GM21381 (cell line): ENCODE data around the gene GULP1.
"Not testable (repeated sequence)": the region's sequence is repeated elsewhere in the genome, so short reads cannot be mapped to it uniquely, and the experiment has no call there.

Experiments used
- ATAC-seq: cut with Tn5 transposase; IDR thresholded peaks from one replicate; pipeline ENCODE4 v1.9.1; 2021; ENCODE audit warnings: mild to moderate bottlenecking, moderate library complexity; ENCODE audit not compliant: unreplicated experiment

GULP1 gene

DNA sequence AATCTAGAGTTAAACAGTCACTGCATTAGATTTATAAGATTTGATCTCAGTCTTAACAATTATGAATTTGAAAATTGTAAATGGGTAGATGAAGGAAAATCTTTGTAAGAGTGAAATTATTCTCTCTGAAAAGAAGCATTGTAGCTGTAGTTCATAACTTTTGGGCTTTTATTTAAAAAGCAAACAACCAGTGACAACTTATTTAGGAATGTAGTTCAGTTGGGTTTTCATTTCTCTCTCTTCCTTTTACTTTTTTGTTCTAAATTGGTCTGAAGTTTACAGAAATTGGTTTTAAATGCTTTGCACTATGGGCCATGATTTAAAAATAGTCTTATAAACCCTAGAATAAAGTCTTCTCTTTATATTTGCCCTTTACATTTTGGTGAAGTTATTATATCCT lies 296.6 kb downstream of the GULP1 start:
- no peak for ATAC-seq

GRCh38 chr2:188596054-188596453 lies 304.4 kb downstream of the GULP1 start:
- no peak for ATAC-seq

DNA sequence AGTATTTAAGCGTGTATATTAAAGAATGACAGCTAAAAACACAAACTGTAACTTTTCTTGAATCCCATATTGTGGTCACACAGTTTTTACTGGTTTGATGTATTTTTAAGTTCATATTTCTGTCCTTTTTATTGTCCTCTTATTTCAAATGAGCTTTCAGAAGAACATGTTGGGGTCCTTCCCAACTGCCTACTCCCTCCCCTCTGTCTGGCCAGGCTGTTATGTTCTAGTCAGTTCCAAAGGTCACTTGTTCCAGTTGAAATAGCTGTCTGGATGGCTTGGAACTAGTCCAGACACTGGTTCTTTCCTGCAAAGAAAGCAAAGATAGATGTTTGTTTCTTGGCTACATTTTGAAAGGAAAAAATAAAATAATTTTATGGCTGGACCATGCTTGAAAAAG lies 306.9 kb downstream of the GULP1 start:
- no peak for ATAC-seq

DNA sequence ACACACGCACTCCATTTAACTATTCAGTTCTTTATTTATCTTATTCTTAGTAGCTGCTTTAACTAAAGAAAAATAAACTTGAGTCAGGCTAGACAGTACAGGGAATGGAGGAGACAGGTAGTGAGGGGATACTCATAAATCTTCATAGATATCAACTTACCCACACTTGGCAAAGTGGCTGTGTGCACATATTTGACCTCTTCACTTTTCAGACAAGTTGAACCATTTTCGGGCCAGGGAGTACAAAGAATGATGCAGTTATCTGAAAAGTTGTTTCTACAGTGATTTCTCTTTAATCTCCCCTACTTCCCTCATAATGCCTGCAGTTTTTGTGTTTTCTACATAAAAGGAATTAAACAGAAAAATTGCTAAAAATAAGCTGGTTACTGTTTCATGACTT lies 307.5 kb downstream of the GULP1 start:
- no peak for ATAC-seq

- ATAC-seq, result no peak
Measured at GRCh38 chr2:188600536-188601210, 309.0 kb downstream of the GULP1 start.

- ATAC-seq, result no peak
Measured at GRCh38 chr2:188601391-188601790, 309.7 kb downstream of the GULP1 start.

- no peak for ATAC-seq
Measured at GRCh38 chr2:188601927-188602326, 310.3 kb downstream of the GULP1 start.

DNA sequence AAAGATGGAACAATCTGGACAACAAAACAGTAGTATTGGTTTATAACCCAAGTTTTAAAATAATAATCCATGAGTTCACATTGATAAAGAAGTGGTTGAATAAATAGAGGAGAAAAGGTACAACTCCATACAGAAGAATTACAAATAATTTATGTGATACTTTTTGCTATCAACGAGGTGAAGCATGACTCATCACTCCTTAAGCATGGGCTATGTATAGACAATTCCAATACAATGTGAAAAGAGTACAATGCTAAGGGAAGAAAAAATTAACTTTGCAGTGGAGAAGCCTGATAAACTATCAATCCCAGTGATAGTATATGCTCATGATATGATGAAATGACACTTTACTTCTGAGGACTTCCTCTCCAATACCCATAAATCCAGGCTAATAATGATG lies 312.9 kb downstream of the GULP1 start:
- ATAC-seq, result no peak

DNA sequence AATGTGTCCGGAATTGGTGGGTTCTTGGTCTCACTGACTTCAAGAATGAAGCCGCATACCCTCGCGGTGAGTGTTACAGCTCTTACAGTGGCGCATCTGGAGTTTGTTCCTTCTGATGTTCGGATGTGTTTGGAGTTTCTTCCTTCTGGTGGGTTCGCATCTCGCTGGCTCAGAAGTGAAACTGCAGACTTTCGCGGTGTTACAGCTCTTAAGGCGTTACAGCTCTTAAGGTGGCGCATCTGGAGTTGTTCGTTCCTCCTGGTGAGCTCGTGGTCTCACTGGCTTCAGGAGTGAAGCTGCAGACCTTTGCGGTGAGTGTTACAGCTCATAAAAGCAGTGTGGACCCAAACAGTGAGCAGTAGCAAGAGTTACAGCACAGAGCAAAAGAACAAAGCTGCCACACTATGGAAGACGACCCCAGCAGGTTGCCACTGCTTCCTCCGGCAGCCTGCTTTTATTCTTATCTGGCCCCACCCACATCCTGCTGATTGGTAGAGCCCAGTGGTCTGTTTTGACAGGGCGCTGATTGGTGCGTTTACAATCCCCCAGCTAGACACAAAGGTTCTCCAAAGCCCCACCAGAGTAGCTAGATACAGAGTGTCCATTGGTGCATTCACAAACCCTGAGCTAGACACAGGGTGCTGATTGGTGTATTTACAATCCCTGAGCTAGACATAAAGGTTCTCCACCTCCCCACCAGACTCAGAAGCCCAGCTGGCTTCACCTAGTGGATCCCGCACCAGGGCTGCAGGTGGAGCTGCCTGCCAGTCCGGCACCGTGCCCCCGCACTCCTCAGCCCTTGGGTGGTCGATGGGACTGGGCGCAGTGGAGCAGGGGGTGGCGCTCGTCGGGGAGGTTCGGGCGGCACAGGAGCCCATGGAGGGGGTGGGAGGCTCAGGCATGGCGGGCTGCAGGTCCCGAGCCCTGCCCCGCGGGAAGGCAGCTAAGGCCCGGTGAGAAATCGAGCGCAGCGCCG lies 314.2 kb downstream of the GULP1 start:
- not testable (repeated sequence) for ATAC-seq

DNA sequence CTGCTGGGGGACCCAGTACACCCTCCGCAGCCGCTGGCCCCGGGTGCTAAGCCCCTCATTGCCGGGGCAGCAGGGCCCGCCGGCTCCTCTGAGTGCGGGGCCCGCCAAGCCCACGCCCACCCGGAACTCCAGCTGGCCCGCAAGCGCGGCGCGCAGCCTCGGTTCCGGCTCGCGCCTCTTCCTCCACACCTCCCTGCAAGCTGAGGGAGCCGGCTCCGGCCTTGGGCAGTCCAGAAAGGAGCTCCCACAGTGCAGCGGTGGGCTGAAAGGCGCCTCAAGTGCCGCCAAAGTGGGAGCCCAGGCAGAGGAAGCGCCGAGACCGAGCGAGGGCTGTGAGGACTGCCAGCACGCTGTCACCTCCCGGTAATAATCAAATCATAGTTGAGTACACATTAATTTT lies 314.9 kb downstream of the GULP1 start:
- not testable (repeated sequence) for ATAC-seq

DNA sequence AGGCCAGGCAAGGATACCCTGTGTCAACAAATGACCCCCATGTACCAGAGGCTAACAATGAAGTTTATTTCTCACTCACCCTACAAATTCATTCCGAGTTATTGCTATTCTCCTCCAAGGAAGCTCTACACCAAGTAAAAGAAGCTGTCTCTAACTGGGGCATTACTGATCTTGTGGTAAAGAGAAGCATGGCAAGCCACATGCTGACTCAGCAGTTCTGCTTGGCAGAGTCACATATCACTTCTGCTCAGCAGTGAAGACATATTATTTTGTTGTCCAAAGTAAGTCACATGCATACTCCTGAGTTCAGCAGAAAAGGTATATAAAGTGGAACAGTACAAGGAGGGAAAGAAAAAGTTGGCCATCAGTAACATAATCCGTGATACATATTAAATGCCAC lies 315.8 kb downstream of the GULP1 start:
- ATAC-seq, result no peak

DNA sequence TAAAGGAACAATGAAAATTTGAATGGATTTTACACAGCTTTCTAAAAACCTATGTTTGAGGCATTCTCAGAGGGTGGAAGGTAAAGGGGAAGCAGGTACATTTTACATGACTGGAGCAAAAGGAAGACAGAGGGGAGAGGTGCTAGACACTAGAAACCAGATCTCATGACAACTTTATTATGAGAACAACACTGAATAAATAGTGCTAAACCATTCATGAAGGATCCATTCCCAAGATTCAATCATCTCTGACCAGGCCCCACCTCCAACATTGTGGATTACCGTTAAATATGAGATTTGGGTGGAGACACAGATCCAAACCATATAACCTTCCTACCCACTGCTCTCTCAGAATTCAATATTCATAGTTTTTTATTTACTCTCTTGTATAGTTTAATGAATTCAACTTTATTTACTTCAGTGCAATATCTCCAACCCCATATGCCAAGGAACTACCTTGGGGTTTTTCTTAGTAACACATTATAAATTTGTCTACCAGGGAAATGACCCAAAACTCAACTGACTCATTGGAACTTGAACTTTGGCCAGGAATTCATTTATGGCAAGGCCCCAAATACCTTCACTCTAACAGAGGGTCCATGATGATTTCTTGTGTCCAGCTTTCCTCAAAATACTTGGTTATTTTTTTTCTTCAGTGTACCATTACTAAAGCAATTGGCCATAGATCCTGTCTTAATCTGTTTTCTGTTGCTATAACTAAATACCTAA lies 317.8 kb downstream of the GULP1 start:
- ATAC-seq, result no peak

DNA sequence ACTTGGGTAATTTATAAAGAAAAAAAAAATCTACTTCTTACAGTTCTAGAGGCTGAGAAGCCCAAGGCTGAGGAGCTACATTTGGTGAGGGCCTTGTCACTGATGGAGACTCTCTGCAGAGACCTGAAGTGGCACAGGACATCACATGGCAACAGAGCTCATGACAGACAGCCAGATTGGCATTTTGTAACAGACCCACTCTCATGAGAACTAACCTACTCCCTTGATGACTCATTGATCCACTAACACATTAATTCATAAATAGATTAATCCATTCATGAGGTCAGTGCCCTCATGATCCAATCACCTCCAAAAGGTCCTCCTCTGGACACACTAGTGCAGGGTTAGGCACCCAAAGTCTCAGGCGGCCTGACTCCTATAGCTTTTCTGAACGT lies 318.4 kb downstream of the GULP1 start:
- ATAC-seq, result no peak

- ATAC-seq, result no peak
Measured at GRCh38 chr2:188610827-188611226, 319.2 kb downstream of the GULP1 start.

DNA sequence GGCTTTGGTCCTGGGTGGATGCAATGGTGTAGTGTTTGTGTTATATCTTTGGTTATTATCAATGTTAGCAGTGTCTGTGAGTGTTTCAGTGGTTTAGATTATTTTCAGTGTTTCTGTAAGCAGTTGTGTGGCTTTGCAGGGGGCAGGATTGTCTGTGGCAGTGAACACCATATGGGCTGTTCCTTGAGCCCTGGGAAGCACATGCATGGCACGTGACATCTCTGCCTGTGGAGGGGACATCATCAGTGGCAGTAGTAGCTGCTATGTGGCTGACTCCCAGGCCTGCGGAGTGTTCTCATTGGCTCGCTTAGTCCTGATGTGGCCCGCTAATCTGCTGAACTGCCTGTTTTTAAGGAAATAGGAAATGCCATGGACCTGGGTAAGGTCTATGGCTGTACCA lies 327.5 kb downstream of the GULP1 start:
- ATAC-seq, result no peak

- ATAC-seq, result no peak
Measured at GRCh38 chr2:188620916-188621315, 329.2 kb downstream of the GULP1 start.

DNA sequence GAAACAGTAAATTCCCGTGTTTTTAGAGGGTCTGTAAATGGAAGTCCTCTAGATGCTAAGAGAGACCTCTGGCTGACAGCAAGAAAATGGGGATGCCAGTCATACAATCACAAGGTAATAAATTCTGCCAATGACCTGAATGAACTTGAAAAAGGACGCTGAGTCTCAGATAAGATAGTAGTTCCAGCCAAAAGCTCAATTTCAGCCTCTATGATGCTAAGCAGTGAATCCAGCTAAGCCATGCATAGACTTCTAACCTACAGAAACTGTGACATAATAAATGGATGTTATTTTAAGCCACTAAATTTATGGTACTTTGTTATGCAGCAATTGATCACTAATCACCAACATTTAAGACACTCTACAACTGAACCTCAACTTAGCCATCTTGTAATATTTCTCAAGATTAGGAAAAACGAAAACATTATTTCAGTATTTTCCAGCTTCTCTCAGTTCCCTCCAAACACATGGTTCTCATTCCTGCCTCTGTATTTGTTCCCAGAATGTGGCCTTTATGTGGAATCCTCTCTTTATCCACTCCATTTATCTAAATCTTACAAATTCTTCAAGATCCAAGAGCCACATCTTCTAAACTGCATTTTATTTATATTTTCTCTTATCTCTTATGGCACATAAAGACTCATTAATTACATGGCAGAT lies 331.1 kb downstream of the GULP1 start:
- no peak for ATAC-seq

DNA sequence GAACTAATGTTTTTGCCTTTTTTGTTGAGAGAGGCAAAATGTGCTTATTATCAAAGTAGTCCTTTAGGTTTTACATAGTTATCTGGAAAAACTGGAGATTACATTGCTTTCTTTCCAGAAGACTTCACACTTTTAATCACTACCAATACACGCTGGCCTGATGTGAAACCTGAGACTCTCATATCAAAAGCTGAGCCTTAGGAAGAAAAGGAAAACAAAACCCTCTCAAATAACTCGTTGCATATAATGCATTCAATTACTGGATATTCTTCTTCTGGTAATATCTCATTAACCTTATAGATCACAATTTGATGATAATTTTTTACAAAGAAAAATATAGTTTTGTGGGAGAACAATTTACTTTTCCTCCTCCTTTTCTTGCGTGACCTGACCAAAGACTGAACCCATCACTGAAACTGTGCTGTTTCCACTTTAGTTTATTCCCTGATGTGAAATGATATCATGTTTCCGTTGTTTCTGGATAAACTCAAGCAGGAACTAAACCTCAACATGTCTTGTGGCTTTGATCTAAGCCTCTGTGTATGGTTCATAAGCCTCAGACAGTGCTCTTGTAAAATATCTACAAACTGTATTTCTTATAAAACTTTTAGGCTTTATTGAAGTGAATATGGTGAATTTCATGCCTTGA lies 332.4 kb downstream of the GULP1 start:
- no peak for ATAC-seq

DNA sequence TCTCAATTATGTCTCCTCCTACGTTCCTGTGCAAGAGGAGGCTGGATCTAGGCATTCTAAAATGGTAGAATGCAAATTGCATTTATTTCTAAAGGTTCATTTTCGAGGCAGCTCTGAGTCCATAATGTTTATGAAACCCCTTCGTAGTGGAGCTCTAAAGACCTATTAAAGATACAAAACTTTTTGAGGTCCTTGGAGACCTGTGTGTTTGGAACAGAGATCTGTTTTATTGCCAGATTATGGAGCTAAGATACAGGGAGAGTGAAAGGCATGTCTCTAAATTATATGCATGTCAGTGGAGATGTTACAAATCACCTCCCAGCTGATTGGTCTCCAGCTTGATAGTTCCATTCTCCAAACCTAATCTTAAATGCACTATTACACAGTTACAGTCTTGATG lies 335.8 kb downstream of the GULP1 start:
- no peak for ATAC-seq

GRCh38 chr2:188628989-188629752 lies 337.5 kb downstream of the GULP1 start:
- no peak for ATAC-seq
